ENCODE data around the gene OSBPL5.
A peak's percentile ranks its signal among the peaks of the same experiment; 100 is the strongest.
"Not testable (repeated sequence)": the region's sequence is repeated elsewhere in the genome, so short reads cannot be mapped to it uniquely, and the experiment has no call there.

The OSBPL5 gene

GRCh38 chr11:3119141-3119821 is 45.8 kb downstream of the OSBPL5 start:
- intact Hi-C loops (cut with micrococcal nuclease): no loop called here
- peaks cover 1% of the 10 kb centered on the region for H3K9me3 Mint-ChIP-seq
- H3K27ac Mint-ChIP-seq: no peak overlapping the region
- peaks cover 76% of the 10 kb centered on the region for H3K36me3 Mint-ChIP-seq (ENCODE audit: low read depth)
- H3K4me1 Mint-ChIP-seq (ENCODE audit: low read depth): peaks cover 12% of the 10 kb centered on the region
- no peak overlapping the region for H3K4me3 Mint-ChIP-seq
- peaks cover 2% of the 10 kb centered on the region for H3K27me3 Mint-ChIP-seq

GRCh38 chr11:3115321-3115720 is 49.8 kb downstream of the OSBPL5 start:
- intact Hi-C loops (cut with micrococcal nuclease): no loop called here
- Mint-ChIP-seq H3K27me3 (no peaks in the 10 kb centered on the region), H3K4me1 (ENCODE audit: low read depth) (peaks cover 31% of the 10 kb centered on the region), H3K27ac (no peak overlapping the region), H3K4me3 (no peak overlapping the region), H3K9me3 (peaks cover 7% of the 10 kb centered on the region), H3K36me3 (ENCODE audit: low read depth) (peaks cover 48% of the 10 kb centered on the region)

- H3K27me3 Mint-ChIP-seq, H3K4me3 Mint-ChIP-seq, H3K9me3 Mint-ChIP-seq, H3K27ac Mint-ChIP-seq: not testable (repeated sequence)
- H3K36me3 Mint-ChIP-seq (ENCODE audit: low read depth): peaks cover 50% of the 10 kb centered on the region
- H3K4me1 Mint-ChIP-seq (ENCODE audit: low read depth): peaks cover 37% of the 10 kb centered on the region
- intact Hi-C loops (cut with micrococcal nuclease): loop anchor here (5.0 kb wide), 1 partner anchor 104 kb away; the partner anchor contains the start of gene MRGPRG
Measured at GRCh38 chr11:3113661-3114060, 51.4 kb downstream of the OSBPL5 start.

- H3K27ac Mint-ChIP-seq: peak overlapping the region; percentile 76
- no peak overlapping the region for H3K4me3 Mint-ChIP-seq
- peaks cover 52% of the 10 kb centered on the region for H3K36me3 Mint-ChIP-seq (ENCODE audit: low read depth)
- H3K9me3 Mint-ChIP-seq: peaks cover 7% of the 10 kb centered on the region
- H3K4me1 Mint-ChIP-seq (ENCODE audit: low read depth): peaks cover 37% of the 10 kb centered on the region
- no peaks in the 10 kb centered on the region for H3K27me3 Mint-ChIP-seq
- intact Hi-C loops (cut with micrococcal nuclease): loop anchor here (5.0 kb wide), 1 partner anchor 105 kb away; the partner anchor contains the start of gene MRGPRG
Measured at GRCh38 chr11:3111919-3112690, 53.0 kb downstream of the OSBPL5 start.

- peaks cover 57% of the 10 kb centered on the region for H3K36me3 Mint-ChIP-seq (ENCODE audit: low read depth)
- peaks cover 7% of the 10 kb centered on the region for H3K9me3 Mint-ChIP-seq
- peak overlapping the region; percentile 76 for H3K27ac Mint-ChIP-seq
- no peak overlapping the region for H3K4me3 Mint-ChIP-seq
- no peaks in the 10 kb centered on the region for H3K27me3 Mint-ChIP-seq
- peaks cover 37% of the 10 kb centered on the region for H3K4me1 Mint-ChIP-seq (ENCODE audit: low read depth)
- intact Hi-C loops (cut with micrococcal nuclease): loop anchor here (5.0 kb wide), 1 partner anchor 106 kb away; the partner anchor contains the start of gene MRGPRG
Measured at GRCh38 chr11:3111466-3111865, 53.6 kb downstream of the OSBPL5 start.

GRCh38 chr11:3109921-3110706 is 55.0 kb downstream of the OSBPL5 start:
- peaks cover 32% of the 10 kb centered on the region for H3K4me1 Mint-ChIP-seq (ENCODE audit: low read depth)
- intact Hi-C loops (cut with micrococcal nuclease): loop anchor here (5.0 kb wide), 1 partner anchor 107 kb away; the partner anchor contains the start of gene MRGPRG
- peaks cover 7% of the 10 kb centered on the region for H3K9me3 Mint-ChIP-seq
- no peaks in the 10 kb centered on the region for H3K27me3 Mint-ChIP-seq
- no peak overlapping the region for H3K4me3 Mint-ChIP-seq
- H3K36me3 Mint-ChIP-seq (ENCODE audit: low read depth): peaks cover 66% of the 10 kb centered on the region
- peak overlapping the region; percentile 54 for H3K27ac Mint-ChIP-seq

GRCh38 chr11:3109434-3109833 is 55.7 kb downstream of the OSBPL5 start:
- intact Hi-C loops (cut with micrococcal nuclease): no loop called here
- no peak overlapping the region for H3K4me3 Mint-ChIP-seq
- H3K4me1 Mint-ChIP-seq (ENCODE audit: low read depth): peaks cover 31% of the 10 kb centered on the region
- peaks cover 7% of the 10 kb centered on the region for H3K9me3 Mint-ChIP-seq
- H3K27me3 Mint-ChIP-seq: no peaks in the 10 kb centered on the region
- no peak overlapping the region for H3K27ac Mint-ChIP-seq
- peaks cover 72% of the 10 kb centered on the region for H3K36me3 Mint-ChIP-seq (ENCODE audit: low read depth)

GRCh38 chr11:3108183-3108721 is 56.9 kb downstream of the OSBPL5 start:
- intact Hi-C loops (cut with micrococcal nuclease): no loop called here
- Mint-ChIP-seq H3K4me1 (ENCODE audit: low read depth) (peaks cover 31% of the 10 kb centered on the region), H3K27me3 (no peaks in the 10 kb centered on the region), H3K27ac (no peak overlapping the region), H3K9me3 (no peaks in the 10 kb centered on the region), H3K36me3 (ENCODE audit: low read depth) (peaks cover 77% of the 10 kb centered on the region), H3K4me3 (no peak overlapping the region)

- H3K36me3 Mint-ChIP-seq (ENCODE audit: low read depth): peaks cover 82% of the 10 kb centered on the region
- no peak overlapping the region for H3K27ac Mint-ChIP-seq
- H3K27me3 Mint-ChIP-seq: no peaks in the 10 kb centered on the region
- no peaks in the 10 kb centered on the region for H3K9me3 Mint-ChIP-seq
- H3K4me3 Mint-ChIP-seq: no peak overlapping the region
- H3K4me1 Mint-ChIP-seq (ENCODE audit: low read depth): peaks cover 29% of the 10 kb centered on the region
- intact Hi-C loops (cut with micrococcal nuclease): no loop called here
Measured at GRCh38 chr11:3107608-3108182, 57.4 kb downstream of the OSBPL5 start.

GRCh38 chr11:3106736-3107524 is 58.2 kb downstream of the OSBPL5 start:
- Mint-ChIP-seq H3K9me3 (no peaks in the 10 kb centered on the region), H3K27ac (no peak overlapping the region), H3K36me3 (ENCODE audit: low read depth) (peaks cover 89% of the 10 kb centered on the region), H3K4me1 (ENCODE audit: low read depth) (peaks cover 26% of the 10 kb centered on the region), H3K27me3 (no peaks in the 10 kb centered on the region), H3K4me3 (no peak overlapping the region)
- intact Hi-C loops (cut with micrococcal nuclease): no loop called here

- no peak overlapping the region for H3K4me3 Mint-ChIP-seq
- no peak overlapping the region for H3K27ac Mint-ChIP-seq
- intact Hi-C loops (cut with micrococcal nuclease): no loop called here
- H3K36me3 Mint-ChIP-seq (ENCODE audit: low read depth): peaks cover 98% of the 10 kb centered on the region
- H3K4me1 Mint-ChIP-seq (ENCODE audit: low read depth): peaks cover 26% of the 10 kb centered on the region
- H3K27me3 Mint-ChIP-seq: no peaks in the 10 kb centered on the region
- H3K9me3 Mint-ChIP-seq: no peaks in the 10 kb centered on the region
Measured at GRCh38 chr11:3105791-3106735, 59.0 kb downstream of the OSBPL5 start.
